Epithelial cell of proximal tubule (primary cell): Measurements from ENCODE around the gene PLCB1. TPM values are rescaled to one million over a fixed set of nuclear protein-coding genes. Genes with fewer than 3 reads are reported as not detected.
A peak's percentile ranks its signal among the peaks of the same experiment; 100 is the strongest.

Source experiments
- DNase-seq: peaks from one replicate; pipeline ENCODE4 v3.0.0-alpha.2; 2011; ENCODE audit warnings: low read depth
- H3K4me3 ChIP-seq: 2 replicates; pipeline ENCODE4 v1.5.1; 2011; ENCODE audit warnings: low read depth, mild to moderate bottlenecking, low read length
- total RNA-seq: library from RNA; depleted of rRNA; stranded (reverse); fragments of >200 nt; gene quantifications from 2 replicates; pipeline ENCODE4 v1.2.3, GENCODE V29; 2015
- TF ChIP-seq, protein P1 (sequence below): conservative IDR thresholded peaks from 2 replicates; pipeline ENCODE4 v1.5.1; 2012; ENCODE audit warnings: low read depth, mild to moderate bottlenecking, low read length

Gene PLCB1
- total RNA-seq, 1 donor from 2014 or later, result 2.2 TPM

DNA sequence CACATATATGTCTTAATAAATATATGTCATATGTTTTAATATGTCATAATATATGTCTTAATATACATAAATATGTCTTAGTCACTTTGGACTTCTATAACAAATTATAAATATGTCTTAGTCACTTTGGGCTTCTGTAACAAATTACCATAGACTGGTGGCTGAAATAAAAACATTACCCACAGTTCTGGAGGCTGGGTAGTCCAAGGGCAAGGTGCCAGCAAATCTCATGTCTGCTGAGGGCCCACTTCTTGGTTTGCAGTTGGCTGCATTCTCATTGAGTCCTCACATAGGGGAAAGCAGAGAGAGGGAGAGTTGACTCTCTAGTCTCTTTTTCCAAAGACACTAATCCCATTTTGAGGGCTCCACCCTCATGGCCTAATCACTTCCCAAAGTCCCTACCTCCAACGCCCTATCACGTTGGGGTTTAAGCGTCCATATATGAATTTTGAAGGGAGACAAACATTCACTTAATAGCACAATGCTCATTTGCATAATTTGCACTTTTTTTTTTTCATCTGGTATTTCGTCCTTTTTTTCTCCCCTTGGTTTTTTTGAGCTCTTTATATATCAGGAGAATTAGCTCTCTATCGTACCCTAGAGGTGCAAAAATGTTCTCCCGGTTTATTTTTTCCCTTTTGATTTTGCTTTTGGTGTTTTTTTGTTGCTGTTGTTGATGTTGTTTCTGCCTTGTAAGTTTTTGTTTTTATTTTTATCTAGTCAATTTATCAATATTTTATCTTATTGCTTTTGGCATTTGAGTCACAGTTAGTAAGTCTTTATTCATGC is 266.4 kb downstream of the PLCB1 start:
- no peak for DNase-seq
- no peak overlapping the region for H3K4me3 ChIP-seq
- TF ChIP-seq, protein P1, sequence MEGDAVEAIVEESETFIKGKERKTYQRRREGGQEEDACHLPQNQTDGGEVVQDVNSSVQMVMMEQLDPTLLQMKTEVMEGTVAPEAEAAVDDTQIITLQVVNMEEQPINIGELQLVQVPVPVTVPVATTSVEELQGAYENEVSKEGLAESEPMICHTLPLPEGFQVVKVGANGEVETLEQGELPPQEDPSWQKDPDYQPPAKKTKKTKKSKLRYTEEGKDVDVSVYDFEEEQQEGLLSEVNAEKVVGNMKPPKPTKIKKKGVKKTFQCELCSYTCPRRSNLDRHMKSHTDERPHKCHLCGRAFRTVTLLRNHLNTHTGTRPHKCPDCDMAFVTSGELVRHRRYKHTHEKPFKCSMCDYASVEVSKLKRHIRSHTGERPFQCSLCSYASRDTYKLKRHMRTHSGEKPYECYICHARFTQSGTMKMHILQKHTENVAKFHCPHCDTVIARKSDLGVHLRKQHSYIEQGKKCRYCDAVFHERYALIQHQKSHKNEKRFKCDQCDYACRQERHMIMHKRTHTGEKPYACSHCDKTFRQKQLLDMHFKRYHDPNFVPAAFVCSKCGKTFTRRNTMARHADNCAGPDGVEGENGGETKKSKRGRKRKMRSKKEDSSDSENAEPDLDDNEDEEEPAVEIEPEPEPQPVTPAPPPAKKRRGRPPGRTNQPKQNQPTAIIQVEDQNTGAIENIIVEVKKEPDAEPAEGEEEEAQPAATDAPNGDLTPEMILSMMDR, result peak; percentile 5

- no peak for DNase-seq
- TF ChIP-seq, protein P1, result no peak
- no peak overlapping the region for H3K4me3 ChIP-seq
These were observed 267.9 kb downstream of the PLCB1 start for GRCh38 chr20:8399947-8400346.

- H3K4me3 ChIP-seq, result no peak overlapping the region
- no peak for DNase-seq
- TF ChIP-seq, protein P1, result no peak
These were observed 268.4 kb downstream of the PLCB1 start for GRCh38 chr20:8400486-8400885.

- H3K4me3 ChIP-seq, result no peak overlapping the region
- TF ChIP-seq, protein P1, result no peak
- DNase-seq, result no peak
These were observed 269.5 kb downstream of the PLCB1 start for GRCh38 chr20:8401556-8401955.

GRCh38 chr20:8402798-8403197 is 270.7 kb downstream of the PLCB1 start:
- TF ChIP-seq, protein P1, result no peak
- no peak overlapping the region for H3K4me3 ChIP-seq
- DNase-seq, result no peak

DNA sequence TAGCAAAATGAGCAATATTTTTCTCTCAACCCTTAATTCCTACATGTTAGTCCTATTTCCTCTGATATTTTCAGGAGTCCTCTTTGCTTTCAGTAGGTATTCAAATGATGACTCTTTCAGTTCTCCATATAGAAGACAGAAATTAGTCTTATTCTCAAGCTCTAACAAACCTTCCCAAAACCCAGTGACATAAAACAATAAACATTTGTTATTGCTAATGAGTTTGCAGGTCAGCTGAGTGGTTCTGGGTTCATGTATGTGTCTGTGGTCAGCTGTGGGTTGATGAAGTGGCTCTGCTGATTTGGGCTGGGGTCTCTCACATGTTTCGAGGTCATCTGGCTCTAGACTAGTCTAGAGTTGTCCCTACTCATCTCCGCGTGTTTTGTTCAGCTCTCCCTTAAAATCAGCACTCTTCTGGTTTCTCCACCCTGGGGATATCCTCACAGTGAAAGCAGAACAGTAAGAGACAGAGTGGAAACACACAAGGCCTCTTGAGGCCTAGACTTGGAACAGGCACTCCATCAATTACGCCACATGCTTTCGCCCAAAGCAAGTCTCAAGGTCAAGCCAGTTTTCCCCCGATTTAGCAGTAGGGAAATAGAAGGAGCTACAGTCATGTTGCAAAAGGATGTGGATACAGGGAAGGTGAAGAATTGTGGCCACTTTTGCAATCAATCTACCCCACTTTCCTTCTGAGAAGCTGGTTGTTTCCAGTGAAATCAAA is 273.0 kb downstream of the PLCB1 start:
- TF ChIP-seq, protein P1, result no peak
- no peak for DNase-seq
- no peak overlapping the region for H3K4me3 ChIP-seq

GRCh38 chr20:8406391-8406790 is 274.3 kb downstream of the PLCB1 start:
- TF ChIP-seq, protein P1, result no peak
- H3K4me3 ChIP-seq, result no peak overlapping the region
- no peak for DNase-seq
